D721Med (cell line): ENCODE measurements around the gene TIAM1.

ENCODE experiments used
- DNase-seq: peaks from one replicate; pipeline ENCODE4 v3.0.0; 2011; ENCODE audit warnings: low spot score; ENCODE audit not compliant: insufficient read length
- FAIRE-seq: peaks from 2 replicates; lab custom pipeline; 2011; peaks lifted over from hg19 to GRCh38; lab: Jason Lieb, UNC
- TF ChIP-seq, protein P1 (sequence below): IDR thresholded peaks from 2 replicates; pipeline ENCODE4 v1.5.1; 2012; ENCODE audit warnings: mild to moderate bottlenecking, control low read depth; ENCODE audit not compliant: insufficient read depth; ENCODE audit errors: missing control alignments

Gene TIAM1

DNA sequence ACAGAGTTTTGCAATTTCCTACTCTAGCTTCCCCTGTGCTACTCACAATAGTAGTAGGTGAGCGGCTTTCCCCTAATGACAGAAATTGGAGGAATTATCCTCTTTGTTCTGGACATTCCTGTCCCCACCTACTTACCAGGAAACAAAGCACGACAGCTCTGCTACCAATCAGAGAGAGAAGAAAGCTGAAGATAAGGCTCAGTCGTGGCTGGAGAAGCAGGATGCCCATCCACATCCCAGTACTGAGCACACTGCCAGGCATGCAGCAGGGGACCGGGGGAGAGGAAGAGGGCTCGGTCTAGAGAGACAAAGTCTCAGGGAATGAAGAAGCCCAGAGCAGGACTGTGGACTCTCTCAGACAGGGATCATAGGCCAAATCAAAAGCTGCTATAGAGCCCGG is 171.7 kb downstream of the TIAM1 start:
- TF ChIP-seq, protein P1, sequence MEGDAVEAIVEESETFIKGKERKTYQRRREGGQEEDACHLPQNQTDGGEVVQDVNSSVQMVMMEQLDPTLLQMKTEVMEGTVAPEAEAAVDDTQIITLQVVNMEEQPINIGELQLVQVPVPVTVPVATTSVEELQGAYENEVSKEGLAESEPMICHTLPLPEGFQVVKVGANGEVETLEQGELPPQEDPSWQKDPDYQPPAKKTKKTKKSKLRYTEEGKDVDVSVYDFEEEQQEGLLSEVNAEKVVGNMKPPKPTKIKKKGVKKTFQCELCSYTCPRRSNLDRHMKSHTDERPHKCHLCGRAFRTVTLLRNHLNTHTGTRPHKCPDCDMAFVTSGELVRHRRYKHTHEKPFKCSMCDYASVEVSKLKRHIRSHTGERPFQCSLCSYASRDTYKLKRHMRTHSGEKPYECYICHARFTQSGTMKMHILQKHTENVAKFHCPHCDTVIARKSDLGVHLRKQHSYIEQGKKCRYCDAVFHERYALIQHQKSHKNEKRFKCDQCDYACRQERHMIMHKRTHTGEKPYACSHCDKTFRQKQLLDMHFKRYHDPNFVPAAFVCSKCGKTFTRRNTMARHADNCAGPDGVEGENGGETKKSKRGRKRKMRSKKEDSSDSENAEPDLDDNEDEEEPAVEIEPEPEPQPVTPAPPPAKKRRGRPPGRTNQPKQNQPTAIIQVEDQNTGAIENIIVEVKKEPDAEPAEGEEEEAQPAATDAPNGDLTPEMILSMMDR, result no peak
- DNase-seq, result no peak
- FAIRE-seq, result no peak

DNA sequence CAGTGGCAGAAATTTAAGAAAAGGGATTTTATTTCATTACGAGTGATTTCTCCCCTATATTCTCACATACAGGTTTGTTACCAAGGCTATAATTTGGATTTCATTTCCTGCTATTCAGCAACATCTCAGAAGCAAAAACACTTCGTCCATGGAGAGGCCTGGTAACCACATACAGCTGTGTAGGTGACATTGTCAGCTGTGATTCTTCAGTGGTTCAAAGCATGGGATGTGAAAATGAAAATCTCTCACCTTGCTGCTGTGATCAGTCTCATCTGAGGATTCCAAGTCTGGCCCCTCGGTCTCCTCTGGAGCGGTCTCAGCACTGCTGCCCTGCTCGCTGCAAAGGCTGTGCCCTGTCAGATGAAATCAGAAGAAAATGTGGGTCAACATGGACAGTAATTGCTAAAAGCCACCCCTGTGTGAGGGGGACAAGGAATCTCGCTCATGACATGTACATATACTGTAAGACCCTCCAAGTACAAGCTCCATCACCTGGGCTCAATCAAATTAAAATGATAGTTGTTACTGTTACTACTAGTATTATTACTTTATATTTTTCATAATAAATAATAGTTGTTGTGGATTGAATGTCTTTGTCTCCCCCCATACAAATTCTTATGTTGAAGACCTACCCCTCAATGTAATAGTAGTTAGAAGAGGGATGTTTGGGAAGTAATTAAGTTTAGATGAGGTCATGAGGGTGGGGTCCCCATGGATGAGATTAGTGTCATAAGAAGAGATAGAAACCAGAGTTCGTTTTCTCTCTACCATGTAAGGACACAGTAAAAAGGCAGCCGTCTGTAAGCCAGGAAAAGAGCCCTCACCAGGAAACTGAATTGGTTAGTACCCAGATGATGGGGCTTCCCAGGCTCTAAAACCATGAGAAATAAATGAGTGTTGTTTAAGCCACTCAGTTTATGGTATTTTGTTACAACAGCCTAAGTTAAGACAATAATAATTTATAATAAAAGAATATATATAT is 179.1 kb downstream of the TIAM1 start:
- TF ChIP-seq, protein P1, result no peak
- no peak for FAIRE-seq
- no peak for DNase-seq

DNA sequence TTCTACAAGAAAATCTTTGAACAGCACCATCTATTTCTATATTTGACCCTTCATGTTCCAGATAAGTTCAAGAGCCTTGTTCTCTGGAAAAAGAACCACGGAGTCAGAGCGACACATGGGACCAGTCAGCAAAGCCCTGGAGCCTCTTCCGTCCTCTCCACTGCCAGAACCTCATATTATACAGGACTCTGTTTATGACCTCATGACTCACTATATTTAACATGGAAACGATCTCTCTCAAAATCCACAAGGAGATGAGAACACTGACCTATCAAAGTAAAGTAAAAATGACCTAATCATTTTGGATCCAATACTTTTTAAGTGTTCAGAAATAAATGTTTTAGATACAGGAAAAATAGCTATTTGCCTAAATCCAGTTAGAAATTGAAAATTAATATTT is 181.2 kb downstream of the TIAM1 start:
- no peak for DNase-seq
- TF ChIP-seq, protein P1, result no peak
- FAIRE-seq, result no peak

DNA sequence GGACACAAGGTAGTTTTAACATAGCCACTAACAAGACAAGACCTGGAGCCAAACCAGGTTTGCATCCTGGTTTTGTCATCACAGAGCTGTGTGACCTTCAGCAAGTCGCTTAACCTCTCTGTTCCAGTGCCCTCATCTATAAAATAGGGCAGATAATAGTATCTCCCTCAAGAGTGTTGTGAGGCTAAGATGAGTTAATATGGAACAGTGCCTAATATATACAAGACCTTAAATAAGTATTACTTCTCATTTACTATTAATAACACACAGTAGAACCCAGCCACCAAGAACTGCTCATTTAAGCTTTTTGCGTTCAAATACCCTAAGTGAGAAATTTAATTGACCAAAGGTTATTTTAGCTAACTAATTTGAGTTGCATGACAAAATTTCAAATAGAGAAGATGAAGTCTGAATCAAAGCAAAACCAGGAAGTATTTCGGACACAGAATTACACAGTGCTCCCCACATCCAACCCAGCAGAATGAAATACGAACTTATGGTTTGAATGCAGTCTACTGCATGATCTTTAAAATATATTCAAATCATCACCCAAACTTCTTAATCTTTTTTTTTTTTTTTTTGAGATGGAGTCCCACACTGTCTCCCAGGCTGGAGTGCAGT is 181.9 kb downstream of the TIAM1 start:
- no peak for FAIRE-seq
- no peak for DNase-seq
- TF ChIP-seq, protein P1, result no peak

DNA sequence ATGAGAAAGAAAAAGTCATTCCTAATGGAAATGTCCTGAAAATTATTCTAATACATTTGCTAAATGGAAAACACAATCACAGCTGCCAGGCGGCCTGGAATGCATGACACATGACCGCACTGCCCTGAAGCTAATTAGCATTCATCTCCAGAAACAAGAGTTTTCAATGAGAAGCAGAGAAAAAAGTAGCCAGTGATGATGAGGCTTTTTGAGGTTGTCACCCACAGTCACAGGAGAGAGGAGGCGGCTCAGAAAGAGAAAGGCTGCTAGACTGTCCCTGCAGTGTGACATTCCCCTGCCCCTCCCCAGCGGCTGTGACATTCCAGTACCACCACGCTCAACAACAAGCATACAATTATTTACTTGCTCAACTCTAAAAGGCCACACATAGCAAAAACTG is 182.9 kb downstream of the TIAM1 start:
- TF ChIP-seq, protein P1, result no peak
- no peak for FAIRE-seq

DNA sequence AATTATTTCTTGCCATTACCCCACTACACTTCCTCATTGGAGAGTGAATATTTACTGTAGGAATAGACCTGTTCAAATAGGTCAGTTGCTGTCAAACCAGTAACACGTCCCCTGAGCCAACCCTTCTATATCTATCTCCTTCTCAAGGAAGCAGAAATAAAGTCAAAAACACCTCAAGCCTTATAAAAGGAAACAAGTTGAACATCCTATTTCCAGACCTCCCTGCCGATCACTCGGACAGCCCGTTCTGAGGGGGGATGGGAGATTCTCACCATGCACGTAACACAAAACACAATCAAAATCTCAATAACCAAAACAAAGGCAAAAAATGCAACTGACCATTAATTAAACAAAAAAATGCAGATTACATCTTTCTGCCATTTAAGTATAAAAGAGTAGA is 184.3 kb downstream of the TIAM1 start:
- TF ChIP-seq, protein P1, result no peak
- FAIRE-seq, result no peak
- no peak for DNase-seq

More for the DNA sequence above, 182.9 kb downstream of the TIAM1 start:
- no peak for DNase-seq
